Stimulated activated naive CD4-positive, alpha-beta T cell treated with Interleukin-2 at 50 U/mL for 16 hours (primary cell): ENCODE measurements around the gene RNF186.
"Not testable (repeated sequence)": the region's sequence is repeated elsewhere in the genome, so short reads cannot be mapped to it uniquely, and the experiment has no call there.

ENCODE experiments used
- DNase-seq: peaks from one replicate; lab custom pipeline; 2025; lab: John Stamatoyannopoulos, UW

RNF186 gene

DNA sequence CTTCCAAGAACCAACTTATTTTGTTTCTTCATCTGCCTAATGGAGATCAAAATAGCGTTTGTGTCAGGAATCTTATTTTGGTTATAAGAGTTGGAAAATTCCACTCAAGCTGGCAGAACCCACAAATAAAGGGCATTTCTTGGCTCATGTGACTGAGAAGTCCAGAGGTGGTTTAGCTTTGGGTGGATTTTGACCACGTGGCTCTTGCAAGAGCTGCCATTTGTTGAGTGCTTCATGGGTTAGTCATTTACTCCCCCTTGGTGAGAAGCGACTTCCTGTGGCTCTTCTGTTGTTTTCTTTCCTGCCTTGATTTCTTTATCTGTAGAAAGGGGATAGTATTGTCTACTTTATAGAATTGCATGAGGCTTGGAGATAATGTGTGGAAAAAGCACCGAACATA lies 9.5 kb upstream of the RNF186 start:
- no peak for DNase-seq

DNA sequence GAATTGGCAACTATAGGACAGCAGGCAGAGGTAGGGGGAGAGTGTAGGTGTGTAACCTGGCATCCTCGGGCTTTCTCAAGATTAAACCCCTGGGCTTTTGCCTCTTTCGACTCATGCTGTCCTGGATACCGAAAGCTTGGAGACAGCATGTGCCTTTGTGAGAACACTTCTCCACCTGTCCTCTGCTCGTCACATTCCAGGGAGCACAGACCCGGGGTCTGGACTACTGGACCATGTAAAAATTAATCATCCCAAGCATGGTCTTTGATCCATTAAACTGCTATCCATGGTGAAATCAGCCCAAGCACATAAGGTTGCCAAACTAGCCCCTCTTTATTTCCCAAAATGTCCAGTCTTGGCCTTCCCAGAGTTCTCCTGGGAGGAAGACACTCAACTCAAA lies 9.0 kb upstream of the RNF186 start:
- DNase-seq: no peak

DNA sequence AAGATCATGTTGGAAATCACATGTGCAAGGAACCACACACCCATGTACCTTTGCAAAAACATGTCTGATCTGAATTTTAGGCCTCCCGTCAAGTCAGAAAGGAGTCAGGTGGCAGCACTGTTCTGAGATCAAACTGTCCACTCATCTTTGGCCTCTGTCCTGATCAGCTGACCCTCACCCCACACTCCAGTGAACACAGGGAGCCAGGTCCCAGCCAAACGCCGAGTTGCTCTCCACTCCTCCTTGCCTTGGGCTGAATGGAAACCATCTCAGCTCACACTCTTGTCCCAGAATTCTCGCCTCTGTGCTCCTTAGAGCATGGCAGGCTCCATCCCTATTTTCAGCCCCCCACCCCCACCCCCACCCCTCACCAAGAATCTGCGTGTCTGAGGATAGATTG lies 4.6 kb upstream of the RNF186 start:
- DNase-seq: no peak

DNA sequence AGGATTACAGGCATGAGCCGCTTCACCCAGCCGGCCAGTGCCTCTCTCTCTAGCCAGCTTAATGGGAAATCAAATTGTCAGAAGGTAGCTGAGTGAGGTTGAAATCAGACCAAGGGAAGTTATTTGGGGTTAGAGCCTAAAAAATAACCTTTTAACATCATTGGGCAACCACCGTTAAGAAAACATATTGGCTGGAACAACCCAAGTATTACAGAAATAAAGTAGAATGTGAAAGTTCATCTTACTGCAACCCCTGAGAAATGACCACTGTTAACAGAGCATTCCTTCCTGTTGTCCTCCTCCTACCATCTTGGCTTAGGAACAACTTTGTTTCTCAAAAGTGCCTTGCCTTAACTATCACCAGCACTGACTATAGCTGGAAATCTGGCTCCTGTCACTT lies 3.2 kb upstream of the RNF186 start:
- no peak for DNase-seq

DNA sequence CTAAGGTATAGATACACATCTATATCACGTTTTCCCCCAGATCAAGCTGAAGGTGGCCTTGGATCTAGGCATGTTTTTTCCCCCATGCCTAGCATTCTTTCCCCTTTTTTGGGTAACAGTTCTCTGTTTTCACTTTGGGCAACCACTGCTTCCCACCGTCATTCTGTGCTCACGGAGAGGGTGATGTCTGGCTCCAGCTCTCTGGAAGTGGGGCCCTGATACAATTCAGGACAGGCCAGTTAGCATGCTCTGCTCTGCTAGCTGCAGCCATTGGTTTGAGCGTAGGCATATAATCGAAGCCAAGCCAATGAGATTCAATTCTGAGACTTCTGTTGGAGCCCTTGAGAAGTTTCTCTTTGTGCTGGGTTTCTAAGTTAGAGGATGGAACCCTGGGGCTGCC lies 2.1 kb upstream of the RNF186 start:
- no peak for DNase-seq

DNA sequence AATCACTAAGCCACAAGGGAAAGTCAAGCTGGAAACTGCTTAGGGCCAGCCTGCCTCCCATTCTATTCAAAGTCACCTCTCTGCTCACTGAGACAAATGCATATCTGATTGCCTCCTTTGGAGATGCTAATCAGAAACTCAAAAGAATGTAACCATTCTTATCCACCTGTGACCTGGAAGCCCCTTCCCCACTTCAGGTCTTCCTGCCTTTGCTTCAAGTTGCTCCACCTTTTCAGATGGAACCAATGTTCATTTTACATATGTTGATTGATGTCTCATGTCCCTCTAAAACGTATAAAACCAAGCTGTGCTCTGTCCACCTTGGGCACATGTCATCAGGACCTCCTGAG lies 1.6 kb upstream of the RNF186 start:
- not testable (repeated sequence) for DNase-seq

DNA sequence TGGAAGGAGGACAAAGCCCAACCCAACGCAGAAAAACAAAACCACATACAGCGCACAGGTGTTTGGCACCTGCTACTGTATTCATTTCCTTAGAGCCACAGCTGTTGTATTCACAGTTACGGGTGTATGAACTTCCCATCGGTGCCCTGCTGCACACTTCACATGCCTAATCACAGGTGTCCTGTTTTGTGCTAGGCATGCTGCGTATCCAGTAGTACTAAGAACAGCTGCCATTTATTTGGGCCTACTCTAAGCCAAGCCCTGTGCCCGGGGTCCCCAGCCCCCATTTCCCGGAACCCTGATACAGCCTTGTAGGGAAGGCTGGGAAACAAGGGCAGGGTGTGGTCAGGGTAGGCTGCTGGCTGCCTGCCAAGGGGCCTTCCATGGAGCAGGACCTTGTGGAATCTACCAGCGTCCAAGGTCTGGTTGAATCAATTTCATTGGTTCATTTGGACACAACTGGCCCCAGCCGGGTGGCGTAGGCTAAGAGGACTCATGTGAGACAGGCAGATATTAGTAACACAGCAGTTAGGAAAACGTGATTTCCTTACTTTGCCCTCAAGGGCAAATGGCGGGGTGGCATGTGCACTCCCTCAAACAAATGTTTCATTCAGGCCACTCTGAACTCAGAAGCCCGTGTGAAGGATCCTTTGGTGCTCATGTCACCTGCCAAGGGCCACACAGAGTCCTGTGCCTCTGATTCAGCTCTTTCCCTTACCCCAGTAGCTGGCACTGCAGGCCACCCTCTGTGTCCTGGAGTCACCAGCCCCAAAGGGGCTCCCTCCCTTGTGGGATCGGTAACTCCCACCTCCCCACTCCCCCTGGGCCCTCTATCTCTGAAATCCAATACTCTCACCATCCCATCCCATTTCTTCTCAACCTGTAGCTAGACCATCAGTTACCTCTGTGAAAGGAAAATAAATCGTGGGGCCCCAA lies 986 bp upstream of the RNF186 start:
- no peak for DNase-seq

DNA sequence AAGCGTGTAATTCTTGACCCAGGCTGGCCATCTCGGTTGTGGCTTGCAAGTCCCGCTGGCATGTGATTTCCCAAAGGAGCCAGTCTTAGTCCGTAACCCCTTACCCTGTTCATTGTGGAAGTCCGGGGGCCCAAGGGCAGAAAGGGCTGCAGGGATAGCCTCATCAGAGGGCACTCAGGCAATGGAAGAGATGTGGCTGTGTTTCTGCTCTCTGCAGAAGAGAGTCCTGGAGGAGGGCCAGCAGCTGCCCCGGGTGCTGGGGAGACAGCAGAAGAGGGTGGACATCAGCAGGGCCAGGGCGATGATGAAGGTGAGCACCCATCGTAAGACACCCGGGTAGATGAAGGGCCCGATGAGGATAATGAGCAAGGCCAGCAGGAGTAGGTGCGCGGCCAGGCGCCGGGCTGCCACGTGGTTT lies 830 bp downstream of the RNF186 start:
- no peak for DNase-seq

DNA sequence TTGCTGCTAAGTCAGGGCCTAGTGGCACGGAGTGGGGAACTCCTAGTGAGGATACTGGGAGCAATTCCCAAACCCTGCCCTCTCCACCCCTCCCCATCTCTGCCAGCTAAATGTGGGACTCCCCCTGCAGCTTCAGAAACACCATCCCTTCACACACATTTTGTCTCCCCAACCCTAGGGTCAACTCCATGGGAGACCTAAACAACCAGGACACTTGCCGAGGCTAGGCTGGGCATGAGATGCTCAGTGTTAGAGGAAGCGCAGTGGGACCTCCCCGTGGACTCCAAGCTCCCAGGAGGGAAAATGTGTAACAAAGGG lies 1.5 kb downstream of the RNF186 start:
- no peak for DNase-seq

DNA sequence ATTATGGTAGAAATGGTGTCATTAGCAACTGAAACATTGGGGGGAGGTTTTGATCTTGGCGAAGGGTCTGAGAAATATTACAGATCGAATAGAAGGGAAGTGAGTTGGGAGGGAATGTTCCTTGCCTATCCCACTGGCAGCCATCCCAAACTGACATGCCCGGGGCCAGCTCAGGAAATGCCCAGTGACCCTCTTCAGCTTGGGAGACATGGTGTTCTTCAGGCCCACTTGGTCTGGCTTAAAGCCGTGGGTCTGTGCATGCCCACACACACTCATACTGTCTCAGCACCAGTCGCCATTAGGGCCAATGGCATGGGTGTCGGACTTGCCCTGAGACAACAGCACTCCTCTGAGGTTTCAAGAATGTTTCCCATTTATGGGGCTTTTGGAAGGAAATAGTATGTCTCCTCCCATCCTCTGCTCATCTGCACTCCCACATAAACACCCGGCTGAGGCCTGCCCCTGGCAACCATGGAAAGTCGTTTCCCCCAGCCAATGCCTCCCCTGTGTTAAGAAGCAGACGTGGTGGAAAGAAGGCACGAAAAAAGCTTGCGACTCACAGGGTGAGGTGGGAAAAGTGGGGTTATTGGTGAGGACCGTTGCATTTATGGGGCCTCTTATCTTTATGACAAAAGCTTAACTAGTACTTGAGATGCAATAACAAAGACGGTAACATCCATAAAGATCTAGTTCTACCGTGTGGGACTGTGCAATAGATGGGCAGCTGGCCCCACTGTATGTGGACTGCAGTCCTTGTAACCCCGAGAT lies 2.0 kb downstream of the RNF186 start:
- DNase-seq: no peak

DNA sequence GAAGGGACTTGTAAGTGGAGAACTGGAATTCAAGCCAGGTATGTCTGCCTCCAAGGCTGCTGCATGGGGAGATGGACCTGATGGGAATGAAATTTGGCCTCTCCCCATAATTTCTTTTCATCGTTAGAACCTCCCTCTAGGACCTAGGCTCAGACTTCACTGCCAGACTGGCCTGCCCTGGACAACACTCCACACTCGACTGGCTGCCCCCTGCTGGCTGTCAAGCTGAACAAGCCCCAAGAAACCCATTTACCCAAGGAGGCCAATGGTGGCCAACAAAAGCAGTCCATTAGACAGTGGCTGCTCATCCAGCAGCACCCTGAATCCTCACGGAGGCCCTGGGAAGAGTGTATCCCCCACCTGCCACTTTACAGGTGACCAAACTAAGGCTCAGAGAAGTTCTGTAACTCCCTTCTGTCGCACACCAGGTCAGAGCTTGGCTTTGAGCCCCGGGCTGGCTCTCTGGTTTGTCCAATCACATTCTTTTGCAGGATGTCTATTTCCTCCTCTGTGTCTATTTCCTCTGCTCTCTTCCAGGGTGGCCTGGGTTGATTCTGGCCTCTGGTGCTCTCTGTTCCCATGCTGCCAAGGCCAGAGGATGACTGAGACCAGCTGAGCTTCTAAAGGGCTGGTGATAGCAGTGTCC lies 3.8 kb downstream of the RNF186 start:
- peak; percentile 24 for DNase-seq

DNA sequence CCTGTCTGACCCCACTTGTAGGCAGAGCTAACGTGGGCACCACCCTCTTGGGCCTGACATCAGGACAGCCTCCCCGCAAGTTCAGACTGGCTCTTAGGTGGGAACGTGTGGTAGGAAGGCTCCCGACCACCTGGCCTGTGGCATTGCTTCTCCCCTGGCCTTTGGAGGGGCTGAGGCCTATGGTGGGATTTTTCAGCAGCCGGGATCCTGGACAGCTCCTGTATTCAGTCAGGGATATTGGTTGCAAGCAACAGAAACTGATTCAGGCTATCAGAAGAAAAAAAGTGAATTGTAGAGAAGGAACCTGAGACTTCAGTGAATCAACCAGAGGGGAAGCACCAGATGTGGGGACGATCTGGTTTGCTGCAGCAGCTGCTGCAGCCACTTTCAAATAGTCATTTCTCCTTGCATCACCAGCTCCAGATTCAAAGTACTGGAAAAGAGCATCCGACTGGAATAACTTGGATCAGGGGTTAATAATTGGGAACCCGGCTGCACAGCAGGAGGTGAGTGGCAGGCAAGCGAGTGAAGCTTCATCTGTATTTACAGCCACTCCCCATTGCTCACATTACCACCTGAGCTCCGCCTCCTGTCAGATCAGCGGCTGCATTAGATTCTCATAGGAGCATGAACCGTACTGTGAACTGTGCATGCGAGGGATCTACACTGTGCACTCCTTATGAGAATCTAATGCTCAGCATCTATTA lies 5.9 kb downstream of the RNF186 start:
- no peak for DNase-seq

DNA sequence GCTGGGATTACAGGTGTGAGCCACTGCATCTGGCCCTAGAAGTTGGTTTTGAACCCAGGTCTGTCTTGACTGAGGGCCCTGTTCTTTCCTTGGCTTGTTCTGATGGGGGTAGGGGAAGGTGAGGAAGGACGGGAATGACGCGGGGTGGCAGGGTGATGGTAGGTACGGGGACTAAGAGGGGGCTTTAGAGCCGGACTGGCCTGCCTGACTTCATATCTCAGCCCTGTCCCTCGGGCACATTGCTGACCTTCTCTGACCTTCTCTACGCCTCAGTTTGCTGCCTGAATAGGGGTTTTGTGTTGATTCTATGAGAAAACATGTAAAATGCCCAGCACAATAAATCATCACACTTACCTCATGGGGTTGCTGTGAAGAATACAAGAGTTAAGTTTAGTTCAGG lies 6.7 kb downstream of the RNF186 start:
- no peak for DNase-seq

DNA sequence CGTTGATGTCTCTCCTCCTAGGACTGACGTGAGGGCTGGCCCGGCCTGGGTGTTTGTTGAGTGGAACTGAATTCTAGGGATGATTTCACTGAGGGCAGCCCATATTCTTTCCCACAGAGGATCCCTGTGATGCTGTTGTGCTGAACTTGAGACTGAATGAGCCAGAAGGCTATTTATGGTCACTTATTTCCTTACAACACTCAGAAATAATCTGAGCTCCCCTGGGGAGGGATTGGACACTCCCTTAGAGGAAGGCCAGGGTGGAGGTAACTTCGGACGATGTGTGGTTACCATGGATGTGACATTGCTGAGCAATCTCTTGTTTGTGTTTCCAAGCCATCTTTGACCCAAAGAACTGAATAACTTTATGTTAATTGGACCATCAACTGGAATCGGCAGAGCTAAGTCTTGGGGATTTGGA lies 10.2 kb downstream of the RNF186 start:
- DNase-seq: no peak

DNA sequence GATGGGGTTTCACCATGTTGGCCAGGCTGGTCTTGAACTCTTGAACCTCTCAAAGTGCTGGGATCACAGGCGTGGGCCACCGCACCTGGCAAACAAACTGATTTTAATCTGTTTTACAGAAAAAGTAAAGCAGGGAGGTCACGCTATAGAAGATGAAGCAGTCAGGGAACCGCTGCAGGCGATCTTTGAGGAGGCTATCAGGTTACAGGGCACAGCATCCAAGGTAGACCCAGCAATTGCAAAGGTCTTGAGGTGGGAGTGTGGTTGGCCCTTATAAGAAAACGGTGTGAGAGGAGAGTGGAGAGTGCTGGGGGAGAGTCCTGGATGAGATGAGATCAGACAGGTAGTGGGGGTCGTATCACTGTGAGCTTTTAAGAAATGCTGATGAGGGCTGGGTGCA lies 12.8 kb downstream of the RNF186 start:
- DNase-seq: no peak

DNA sequence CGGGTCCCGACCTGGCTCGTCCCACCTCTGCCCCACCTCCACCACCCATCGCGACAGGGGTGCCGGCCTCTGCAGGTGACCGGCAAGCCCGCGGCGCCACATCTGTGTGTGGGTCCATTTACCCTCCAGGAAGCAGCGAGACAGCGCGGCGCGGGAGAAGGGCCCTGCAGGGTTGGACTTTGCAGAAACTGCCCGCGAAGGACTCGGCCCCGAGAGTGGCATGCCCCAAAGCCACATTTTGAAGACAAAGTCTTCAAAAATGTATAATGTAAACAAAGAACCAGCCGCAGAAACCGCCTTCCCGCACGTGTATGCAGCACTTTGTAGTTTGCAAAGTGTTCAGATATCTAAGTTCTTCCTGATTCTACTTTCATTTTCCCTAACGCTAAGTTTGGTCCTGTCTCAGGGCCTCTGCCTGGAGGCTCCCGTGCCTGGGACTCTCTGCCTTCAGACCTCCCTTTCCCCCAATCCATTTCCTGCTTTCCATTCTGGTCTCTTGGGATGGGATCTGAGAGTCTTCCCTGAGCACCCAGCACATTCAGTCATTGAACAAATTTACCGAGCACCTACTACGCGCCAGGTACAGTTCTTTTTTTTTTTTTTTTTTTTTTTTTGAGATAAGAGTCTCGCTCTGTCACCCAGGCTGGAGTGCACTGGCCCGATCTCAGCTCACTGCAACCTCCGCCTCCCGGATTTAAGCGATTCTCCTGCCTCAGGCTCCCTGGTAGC lies 14.8 kb downstream of the RNF186 start:
- DNase-seq: peak; percentile 59

DNA sequence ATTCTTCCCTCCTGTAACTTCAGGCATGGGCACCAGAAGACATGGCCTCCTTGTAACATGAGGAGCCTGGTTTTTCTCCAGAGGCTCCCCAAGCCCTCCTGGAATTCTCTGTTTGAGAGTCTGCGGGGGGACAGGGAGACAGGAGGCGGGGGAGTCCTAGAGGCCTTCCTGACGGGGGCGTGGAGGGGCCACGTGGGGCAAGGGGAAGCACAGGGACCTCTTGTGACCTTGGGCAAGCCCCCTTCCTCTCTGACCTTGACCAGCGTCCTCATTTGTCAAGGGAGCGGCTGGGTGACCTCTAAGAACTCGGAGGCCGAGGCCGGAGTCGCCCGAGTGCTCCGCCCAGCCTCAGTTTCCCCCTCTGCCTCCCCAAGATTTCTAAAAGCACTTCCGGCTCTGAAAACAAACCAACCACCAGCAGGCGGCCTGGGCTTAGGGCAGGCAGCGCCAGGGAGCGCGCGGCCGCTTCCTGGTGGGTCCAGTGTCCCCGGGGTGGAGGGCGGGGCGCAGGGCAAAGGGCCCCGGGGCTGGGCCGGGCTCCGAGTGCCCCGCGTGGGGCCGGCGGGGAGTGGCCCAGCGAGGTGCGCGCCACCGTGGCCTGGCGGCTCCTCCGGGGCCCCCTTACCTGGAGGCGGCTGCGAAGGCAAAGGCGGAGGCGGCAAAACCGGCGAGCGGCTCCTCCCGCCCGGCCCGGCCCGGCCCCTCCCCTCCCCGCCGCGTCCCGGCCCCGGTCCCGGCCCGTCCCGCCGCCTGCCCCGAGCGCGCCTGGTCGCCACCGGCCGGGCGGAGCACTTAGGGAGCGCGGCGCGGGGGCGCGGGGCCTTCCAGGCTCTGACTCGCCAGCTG lies 15.6 kb downstream of the RNF186 start, which contains the start of gene TMCO4:
TSS of gene TMCO4 (minus strand) at position 687 of the 846 bp plus-strand sequence. CDS start 19,158 bp downstream, outside the sequence.
- peak; percentile 59 for DNase-seq

DNA sequence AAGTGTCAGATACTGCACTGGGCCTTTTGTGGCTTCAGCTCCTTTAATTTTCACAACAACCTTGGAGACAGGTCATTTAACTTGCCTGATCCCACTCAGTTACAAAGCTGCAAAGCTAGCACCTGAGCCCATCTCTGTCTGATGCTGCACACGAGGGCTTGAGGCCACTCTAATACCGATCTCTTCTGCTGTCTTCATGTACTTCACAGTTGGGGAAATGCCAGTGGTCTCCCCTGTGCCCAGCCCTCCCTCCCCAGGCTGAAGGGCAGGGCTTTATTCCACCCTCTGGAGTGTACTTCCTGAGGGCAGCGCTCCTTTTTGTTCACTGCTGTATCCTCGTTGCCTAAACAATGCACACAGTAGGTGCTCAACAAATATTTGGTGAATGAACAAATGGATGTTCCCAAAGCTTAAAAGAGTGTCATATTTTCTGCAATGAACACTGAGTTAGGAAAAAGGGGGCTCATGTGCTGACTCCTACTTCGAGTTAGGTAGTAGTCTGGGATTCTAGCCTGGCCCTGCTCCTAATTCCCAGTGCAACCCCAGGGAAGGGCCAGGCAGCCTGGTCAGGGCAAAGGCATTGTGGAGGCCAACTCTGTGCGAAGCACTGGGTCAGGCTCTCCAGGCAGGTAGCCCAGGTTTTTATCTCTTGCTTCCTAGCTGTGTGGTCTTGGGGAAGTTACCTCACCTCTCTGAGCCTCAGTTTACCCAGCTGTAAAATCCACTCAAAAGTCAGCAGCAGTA lies 16.4 kb downstream of the RNF186 start:
- no peak for DNase-seq

DNA sequence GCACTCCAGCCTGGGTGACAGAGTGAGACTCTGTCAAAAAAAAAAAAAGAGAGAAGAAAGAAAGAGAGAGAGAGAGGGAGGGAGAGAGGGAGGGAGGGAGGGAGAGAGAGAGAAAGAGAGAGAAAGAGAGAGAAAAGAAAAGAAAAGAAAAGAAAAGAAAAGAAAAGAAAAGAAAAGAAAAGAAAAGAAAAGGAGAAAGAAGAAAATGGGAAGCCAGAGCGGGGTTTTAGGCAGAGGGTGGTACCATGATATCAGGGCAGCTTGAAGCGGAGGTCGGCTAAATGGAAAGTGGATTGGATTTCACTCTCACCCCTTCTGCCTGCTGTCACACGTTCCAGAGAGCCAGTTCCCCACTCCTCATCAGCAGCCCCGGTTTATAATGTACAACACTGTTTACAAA lies 17.3 kb downstream of the RNF186 start:
- DNase-seq: no peak

DNA sequence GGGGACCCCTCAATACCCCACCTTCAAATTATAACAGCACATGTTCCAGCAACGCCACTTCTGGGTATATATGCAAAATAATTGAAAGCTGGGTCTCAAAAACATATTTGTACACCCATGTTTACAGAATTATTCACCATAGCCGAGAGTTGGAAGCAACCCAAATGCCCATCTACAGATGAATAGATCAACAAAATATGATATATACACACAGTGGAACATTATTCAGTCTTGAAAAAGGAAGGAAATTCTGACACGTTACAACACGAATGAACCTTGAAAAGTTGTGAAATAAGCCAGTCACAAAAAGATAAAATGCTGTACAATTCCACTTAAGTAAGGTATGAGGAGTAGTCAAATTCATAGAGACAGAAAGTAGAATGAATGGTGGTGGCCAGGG lies 20.5 kb downstream of the RNF186 start:
- no peak for DNase-seq
